Esophagus (tissue), 2 donors: ENCODE results near the gene GPR3. TPM values are rescaled to one million over a fixed set of nuclear protein-coding genes. Genes with fewer than 3 reads are reported as not detected.
A peak's percentile ranks its signal among the peaks of the same experiment; 100 is the strongest.

Experiments
- H3K27ac ChIP-seq, 2 donors: one replicate each; pipeline ENCODE4 v1.5.1; 2013; ENCODE audit warnings: low read depth in 2 of 2, mild to moderate bottlenecking in 2 of 2, inconsistent platforms in 1 of 2, low read length in 1 of 2, moderate library complexity in 1 of 2
- H3K27me3 ChIP-seq, 2 donors: one replicate each; pipeline ENCODE4 v1.6.1; 2013; ENCODE audit warnings: low read length in 2 of 2, control low read depth in 1 of 2, mild to moderate bottlenecking in 1 of 2; ENCODE audit not compliant: insufficient read depth in 2 of 2, control insufficient read depth in 1 of 2
- H3K36me3 ChIP-seq, 2 donors: one replicate each; pipeline ENCODE4 v1.6.1; 2013; ENCODE audit warnings: low read length in 1 of 2; ENCODE audit not compliant: control insufficient read depth in 2 of 2, insufficient read depth in 2 of 2
- H3K4me1 ChIP-seq, 2 donors: one replicate each; pipeline ENCODE4 v1.6.1; 2013; ENCODE audit warnings: low read length in 1 of 2; ENCODE audit not compliant: control insufficient read depth in 2 of 2, insufficient read depth in 2 of 2
- H3K4me3 ChIP-seq, 2 donors: one replicate each; pipeline ENCODE4 v1.5.1; 2013; ENCODE audit warnings: low read length in 2 of 2, mild to moderate bottlenecking in 2 of 2, low read depth in 1 of 2, moderate library complexity in 1 of 2
- H3K9me3 ChIP-seq, 2 donors: one replicate each; pipeline ENCODE4 v1.6.1; 2013; ENCODE audit warnings: mild to moderate bottlenecking in 2 of 2, low read depth in 1 of 2, low read length in 1 of 2, moderate library complexity in 1 of 2; ENCODE audit not compliant: control insufficient read depth in 2 of 2, insufficient read depth in 1 of 2
- WGBS, 2 donors: extraction: QIAGEN DNeasy Blood & Tissue Kit; methylation state at CpG; one replicate each; pipeline ENCODE4 v1.1.7; 2013; 5-methylcytosine and 5-hydroxymethylcytosine counted together
- polyA plus RNA-seq, 2 donors: library from polyadenylated mRNA; stranded (reverse); fragments of 200-250 nt; gene quantifications; one replicate each; pipeline ENCODE4 v1.2.3, GENCODE V29; 2013
- donor health status: healthy with polysubstance abuse.
- donor health status: Bipolar disorder and iron deficiency.

The GPR3 gene
- polyA plus RNA-seq, 2 donors = 0.22 to 0.25 TPM

DNA sequence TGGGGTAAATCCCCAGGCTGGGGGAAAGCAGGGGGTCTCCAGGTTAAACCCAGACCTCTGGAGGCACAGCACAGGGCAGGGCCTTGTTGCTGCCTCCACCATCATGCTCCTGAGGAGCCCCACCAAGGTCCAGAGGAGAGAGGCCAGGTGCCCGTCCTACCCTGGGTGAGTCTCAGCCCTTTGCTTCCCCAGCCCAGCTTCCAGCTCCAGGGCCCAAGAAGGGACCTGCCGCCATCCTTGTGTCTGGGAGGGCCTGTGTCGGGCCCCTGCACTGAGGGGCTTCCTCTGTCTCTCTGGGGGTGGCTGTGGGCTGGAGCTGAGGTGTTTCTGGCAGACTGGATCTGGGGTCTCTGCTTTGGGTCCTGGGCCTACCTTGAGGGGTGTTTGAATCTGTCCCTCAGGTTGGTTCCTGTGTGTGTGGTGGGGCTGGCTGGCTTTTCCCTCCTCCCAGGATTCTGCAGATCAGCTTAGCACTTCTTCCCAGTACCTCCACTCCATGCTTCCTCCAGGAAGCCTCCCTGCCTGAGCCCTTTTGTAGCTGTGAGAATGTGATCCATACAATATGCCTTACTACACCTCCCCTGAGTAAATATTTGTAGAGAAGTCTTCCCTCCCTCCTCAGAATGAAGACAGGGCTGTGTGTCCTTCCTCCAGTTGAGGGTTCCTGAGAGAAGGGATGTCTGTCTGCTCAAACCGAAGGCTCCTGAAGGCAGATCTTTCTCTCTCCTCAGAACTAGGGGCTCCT, 6.2 kb downstream of the GPR3 start:
- WGBS, 2 donors = 71 to 78% methylated on average over 4 of the region's 4 CpGs
- Histone ChIP-seq H3K4me1 (peaks cover 9 to 19% of the 10 kb centered on the region in 2 donors), H3K4me3 (no peak overlapping the region)

DNA sequence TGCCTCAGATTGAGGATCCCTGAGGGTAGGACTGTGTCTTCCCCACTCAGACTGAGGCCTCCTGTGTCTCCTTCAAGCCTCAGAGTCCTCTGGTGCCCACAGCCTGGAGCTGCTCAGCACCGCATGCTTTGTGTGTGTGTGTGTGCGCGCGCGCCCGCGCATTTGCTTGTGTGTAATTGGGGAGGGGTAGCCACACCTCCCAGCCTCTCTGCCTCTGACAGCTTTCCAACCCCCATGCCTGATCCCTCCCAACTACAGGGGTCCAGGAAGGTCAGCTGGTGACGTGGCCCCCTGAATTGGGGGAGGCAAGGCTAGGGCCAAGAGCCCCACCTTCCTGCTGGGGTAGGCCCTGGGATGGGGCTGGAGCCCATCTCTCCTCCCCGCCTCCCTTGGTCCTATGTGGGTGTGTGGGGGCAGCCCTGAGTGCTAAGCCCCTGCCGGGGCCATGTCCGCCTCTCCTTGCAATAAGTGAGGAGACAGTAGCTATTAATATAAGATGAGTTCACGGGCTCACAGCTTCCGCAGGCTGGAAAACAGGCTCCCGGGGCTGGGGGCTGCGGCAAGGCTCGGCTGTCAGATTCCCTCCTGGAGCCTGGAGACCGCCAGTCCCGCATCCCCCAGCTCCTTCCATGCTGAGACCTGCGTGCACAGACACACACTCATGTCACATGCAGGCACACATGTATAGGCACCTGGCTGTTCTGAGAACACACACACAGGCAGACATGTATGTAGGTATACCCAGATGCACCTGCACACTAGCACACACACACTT, 7.0 kb downstream of the GPR3 start:
- H3K36me3 ChIP-seq = no peaks in the 10 kb centered on the region
- H3K4me3 ChIP-seq = no peak overlapping the region
- no peaks in the 10 kb centered on the region for H3K27me3 ChIP-seq
- H3K27ac ChIP-seq = no peak overlapping the region
- WGBS, 2 donors = 56 to 62% methylated on average over 19 of the region's 19 CpGs
- H3K4me1 ChIP-seq = peaks cover 9 to 23% of the 10 kb centered on the region in 2 donors
- no peaks in the 10 kb centered on the region for H3K9me3 ChIP-seq

More for the DNA sequence above, 6.2 kb downstream of the GPR3 start:
- Histone ChIP-seq H3K9me3 (no peaks in the 10 kb centered on the region), H3K27ac (no peak overlapping the region), H3K36me3 (no peaks in the 10 kb centered on the region), H3K27me3 (no peaks in the 10 kb centered on the region)

DNA sequence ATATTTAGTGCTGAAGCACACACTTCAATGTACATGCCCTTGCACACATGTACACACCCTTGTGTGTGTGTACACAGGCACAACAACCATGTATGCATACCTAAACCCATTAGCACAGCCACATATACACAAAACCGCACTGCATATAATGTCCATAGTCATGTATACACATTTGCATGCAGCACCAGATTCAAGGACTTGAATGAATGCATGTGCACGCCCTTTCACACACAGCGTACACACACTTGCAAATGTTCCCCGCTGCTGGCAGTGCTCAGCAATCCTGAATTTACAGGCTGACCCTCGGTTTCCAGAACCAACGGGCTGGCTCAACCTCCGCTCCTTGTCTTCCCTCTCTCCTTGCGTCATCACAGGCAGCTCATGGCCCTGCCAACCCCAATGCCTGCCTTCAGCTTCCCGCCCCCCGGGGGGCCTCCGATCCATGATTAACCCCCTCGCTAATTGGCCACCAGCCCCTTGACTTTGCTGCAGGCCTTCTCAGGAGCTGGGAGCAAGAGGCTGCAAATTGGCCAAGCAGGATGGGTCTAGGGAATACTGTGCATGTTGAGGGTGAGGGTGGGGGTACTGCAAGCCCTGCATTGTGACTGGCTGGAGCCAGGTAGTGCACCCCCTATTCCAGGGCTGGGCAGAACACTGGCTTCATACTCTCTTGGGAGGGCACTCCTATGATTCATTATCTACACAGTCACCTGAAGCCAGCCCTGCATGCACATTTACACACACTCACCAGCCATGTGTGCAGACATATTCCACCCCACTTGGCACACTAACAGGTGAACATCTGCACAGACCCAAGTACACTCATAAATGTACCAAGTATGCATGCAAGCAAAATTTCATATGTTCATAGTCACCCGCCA, 7.9 kb downstream of the GPR3 start:
- Histone ChIP-seq H3K4me1 (peaks cover 9 to 23% of the 10 kb centered on the region in 2 donors), H3K36me3 (no peaks in the 10 kb centered on the region), H3K4me3 (no peak overlapping the region), H3K27ac (peak overlapping the region in 1 of 2 donors; percentile 13), H3K27me3 (no peaks in the 10 kb centered on the region), H3K9me3 (no peaks in the 10 kb centered on the region)
- WGBS, 2 donors = 48% methylated on average over 13 of the region's 13 CpGs

DNA sequence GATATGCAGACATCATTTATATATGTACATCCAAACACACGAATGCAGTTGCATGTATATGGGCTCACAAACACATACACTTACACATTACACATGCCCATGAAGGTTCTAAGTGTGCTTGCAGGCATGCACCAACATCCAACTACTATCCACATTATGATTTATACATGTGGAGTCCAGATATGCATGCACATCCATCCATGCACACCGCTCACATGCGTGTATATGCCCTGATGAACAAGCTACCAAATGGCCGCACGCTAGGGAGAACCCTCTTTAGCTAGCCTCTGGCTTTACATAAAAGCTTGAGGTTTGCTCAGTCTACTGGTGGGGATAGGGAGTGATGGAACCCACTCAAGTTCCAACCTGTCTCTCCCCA, 8.5 kb downstream of the GPR3 start:
- 79 to 87% methylated on average over 5 of the region's 5 CpGs for WGBS, 2 donors
- peaks cover 9 to 23% of the 10 kb centered on the region in 2 donors for H3K4me1 ChIP-seq

DNA sequence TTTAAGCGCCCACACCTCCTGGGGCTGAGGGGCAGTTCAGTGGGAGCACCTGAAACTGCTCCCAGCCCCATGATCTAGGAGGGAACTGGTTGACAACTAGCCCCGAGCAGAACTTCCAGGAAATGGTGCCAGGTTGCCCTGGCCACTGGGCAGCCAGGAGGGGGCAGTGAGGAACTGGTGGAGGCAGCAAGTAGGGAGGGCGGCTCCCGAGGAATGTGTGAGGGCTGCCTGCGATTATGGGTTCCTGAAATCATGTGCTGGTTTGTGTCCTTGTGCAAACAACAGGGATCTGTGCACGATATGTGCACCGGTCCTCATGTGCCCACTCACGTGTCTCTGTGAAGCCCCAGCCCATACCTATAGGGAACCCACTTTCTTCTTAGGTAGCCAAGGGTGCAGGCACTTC, 9.9 kb downstream of the GPR3 start:
- Histone ChIP-seq H3K27me3 (no peaks in the 10 kb centered on the region), H3K4me1 (peaks cover 9 to 24% of the 10 kb centered on the region in 2 donors), H3K4me3 (no peak overlapping the region), H3K27ac (peak overlapping the region; percentile 82 to 97), H3K9me3 (no peaks in the 10 kb centered on the region), H3K36me3 (peaks cover 6% of the 10 kb centered on the region in 2 donors)
- WGBS, 2 donors = 27 to 33% methylated on average over 8 of the region's 8 CpGs

More for the DNA sequence above, 8.5 kb downstream of the GPR3 start:
- no peak overlapping the region for H3K27ac ChIP-seq
- H3K36me3 ChIP-seq = peaks cover 0 to under 1% of the 10 kb centered on the region in 2 donors
- no peaks in the 10 kb centered on the region for H3K27me3 ChIP-seq
- H3K4me3 ChIP-seq = no peak overlapping the region
- H3K9me3 ChIP-seq = no peaks in the 10 kb centered on the region

DNA sequence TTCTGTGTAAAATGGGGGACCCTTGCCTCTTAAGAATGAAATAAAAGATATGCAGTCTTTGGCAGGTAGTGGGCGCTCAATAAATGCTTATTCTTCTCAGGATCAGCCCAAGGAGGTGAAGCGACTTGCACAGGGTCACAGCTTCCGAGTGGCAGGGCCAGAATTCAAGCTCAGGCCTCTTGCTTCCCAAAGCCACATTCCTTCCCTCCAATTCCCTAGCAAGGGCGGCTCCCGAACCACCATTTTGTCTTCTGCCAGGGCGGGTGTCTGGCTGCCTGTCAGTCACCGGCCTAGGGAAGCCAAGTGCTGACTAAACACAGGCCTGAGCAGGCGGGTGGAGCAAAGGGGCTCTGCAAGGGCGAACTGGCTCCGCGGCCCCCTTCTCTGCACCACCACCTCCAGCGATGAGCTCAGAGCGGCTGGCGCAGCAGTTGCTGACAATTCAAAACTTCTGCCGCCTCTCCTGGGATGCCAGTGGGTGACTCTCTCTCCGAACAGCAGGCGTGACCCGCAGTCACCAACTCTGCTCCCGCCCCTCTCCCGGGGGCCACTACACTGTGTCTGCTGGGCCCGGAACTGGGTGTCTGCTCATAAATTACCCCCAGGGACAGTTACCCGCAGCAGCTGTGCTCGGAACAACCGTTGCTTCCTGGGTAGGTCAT, 10.8 kb downstream of the GPR3 start:
- Histone ChIP-seq H3K27ac (peak overlapping the region; percentile 82 to 97), H3K4me3 (no peak overlapping the region), H3K4me1 (peaks cover 12 to 28% of the 10 kb centered on the region in 2 donors), H3K36me3 (peaks cover 14% of the 10 kb centered on the region in 2 donors), H3K9me3 (no peaks in the 10 kb centered on the region), H3K27me3 (no peaks in the 10 kb centered on the region)
- 21 to 34% methylated on average over 24 of the region's 24 CpGs for WGBS, 2 donors

DNA sequence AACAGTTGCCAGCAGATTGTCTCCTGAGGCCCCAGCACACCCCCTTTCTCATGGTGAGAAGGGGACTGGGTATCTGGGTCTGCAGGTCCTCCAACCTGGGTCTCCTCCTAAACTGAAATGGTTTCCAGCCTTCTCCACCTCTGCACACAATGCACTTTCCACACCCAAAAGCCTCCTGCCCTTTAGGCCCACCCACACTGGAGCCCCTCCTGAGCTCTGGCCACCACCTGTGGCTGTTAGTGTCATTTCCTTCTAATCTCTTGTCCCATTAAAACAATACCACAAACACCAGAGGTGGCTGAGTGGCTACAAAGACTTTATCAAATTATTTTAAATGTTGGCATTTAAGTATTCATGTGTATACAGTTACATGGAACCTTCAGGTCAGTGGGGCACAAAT, 11.5 kb downstream of the GPR3 start:
- H3K36me3 ChIP-seq = peaks cover 19 to 21% of the 10 kb centered on the region in 2 donors
- peaks cover 12 to 28% of the 10 kb centered on the region in 2 donors for H3K4me1 ChIP-seq
- no peaks in the 10 kb centered on the region for H3K9me3 ChIP-seq
- no peak overlapping the region for H3K4me3 ChIP-seq
- H3K27me3 ChIP-seq = no peaks in the 10 kb centered on the region
- H3K27ac ChIP-seq = peak overlapping the region; percentile 82 to 97

DNA sequence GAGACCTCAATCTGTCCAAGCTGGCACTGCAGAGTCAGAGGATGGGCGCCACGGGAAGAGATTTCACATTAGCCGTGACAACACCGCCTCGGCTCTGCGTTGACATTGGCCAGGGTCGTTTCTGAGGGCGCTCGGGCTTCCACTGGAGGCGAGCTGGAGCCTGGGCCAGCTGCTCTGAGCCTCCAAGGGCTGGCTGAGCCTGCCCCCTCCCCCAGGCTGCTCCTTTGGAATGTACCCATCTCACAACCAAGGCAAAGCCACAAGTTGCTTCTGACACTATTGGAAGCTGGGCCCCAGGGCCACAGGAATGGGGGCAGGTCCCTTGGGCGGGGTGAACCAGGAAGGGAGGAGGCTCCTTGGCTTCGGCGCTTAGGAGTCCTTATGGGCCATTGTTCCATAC, 12.7 kb downstream of the GPR3 start:
- H3K27me3 ChIP-seq = no peaks in the 10 kb centered on the region
- no peaks in the 10 kb centered on the region for H3K9me3 ChIP-seq
- H3K27ac ChIP-seq = peak overlapping the region; percentile 36 to 89
- 41 to 52% methylated on average over 13 of the region's 13 CpGs for WGBS, 2 donors
- H3K36me3 ChIP-seq = peaks cover 22% of the 10 kb centered on the region in 2 donors
- peaks cover 12 to 25% of the 10 kb centered on the region in 2 donors for H3K4me1 ChIP-seq
- H3K4me3 ChIP-seq = no peak overlapping the region
